Erythroblast (primary cell): ENCODE data around the gene ERC2.

Experiments used
- GATA1 ChIP-seq: IDR thresholded peaks from 2 replicates; pipeline ENCODE4 v1.6.1; 2011; ENCODE audit warnings: low read depth, mild to moderate bottlenecking, control low read depth, low read length, moderate library complexity
- POLR2A ChIP-seq: IDR thresholded peaks from 2 replicates; pipeline ENCODE4 v1.6.1; 2011; ENCODE audit warnings: mild to moderate bottlenecking, low read length

GRCh38 chr3:55815262-55815661, 653.0 kb downstream of the ERC2 start:
- TF ChIP-seq POLR2A (no peak), GATA1 (no peak)
